HG03025 (cell line): Measurements from ENCODE around the gene TRPV4.

Experiments
- ATAC-seq: cut with Tn5 transposase; IDR thresholded peaks from one replicate; pipeline ENCODE4 v1.9.1; 2021; ENCODE audit warnings: mild to moderate bottlenecking, moderate library complexity; ENCODE audit not compliant: unreplicated experiment, low FRiP score

Gene TRPV4

DNA sequence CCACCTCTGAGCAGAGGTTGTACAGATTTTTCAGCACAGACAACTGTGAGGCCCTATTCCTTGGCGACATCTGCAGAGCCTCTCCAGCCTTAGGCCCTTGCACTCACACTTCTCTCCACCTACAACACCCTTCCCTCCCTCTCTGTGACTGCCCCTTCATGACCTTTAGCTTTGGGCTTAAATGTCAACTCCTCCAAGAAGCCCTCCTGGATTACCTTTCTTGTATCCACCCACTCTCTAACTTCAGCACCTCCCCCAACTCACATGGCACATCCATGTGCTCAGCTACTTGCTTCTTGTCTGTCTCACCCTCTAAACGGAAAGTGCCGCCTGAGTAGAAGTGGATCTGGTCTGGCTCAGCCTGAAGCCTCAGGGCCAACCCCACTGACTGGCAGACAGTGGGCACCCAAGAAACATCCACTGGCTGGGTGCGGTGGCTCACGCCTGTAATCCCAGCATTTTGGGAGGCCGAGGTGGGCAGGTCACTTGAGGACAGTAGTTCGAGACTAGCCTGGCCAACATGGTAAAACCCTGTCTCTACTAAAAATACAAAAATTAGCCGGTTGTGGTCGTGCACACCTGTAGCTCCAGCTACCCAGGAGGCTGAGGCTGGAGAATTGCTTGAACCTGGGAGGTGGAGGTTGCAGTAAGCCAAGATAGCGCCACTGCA lies 22.1 kb downstream of the TRPV4 start:
- ATAC-seq = no peak

DNA sequence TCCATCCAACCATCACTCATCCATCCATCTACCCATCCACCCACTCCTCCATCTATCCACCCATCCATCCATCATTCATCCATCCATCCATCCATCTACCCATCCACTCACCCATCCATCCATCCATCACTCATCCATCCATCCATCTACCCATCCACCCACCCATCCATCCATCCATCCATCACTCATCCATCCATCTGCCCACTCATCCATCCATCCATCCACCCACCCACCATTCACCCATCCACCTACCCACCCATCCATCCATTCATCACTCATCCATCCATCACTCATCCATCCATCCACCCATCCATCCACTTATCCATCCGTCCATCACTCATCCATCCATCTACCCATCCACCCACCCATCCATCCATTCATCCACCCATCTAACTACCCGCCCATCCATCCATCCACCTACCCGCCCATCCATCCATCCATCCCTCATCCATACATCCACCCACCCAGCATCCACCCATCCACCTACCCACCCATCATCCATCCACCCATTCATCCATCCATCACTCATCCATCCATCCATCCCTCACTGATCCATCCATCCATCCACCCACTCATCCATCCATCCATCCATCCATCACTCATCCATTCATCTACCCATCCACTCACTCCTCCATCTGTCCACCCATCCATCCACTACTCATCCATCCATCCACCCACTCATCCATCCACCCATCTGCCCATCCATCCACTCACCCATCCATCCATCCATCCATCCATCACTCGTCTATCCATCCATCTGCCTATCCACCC lies 24.1 kb downstream of the TRPV4 start:
- ATAC-seq = no peak

DNA sequence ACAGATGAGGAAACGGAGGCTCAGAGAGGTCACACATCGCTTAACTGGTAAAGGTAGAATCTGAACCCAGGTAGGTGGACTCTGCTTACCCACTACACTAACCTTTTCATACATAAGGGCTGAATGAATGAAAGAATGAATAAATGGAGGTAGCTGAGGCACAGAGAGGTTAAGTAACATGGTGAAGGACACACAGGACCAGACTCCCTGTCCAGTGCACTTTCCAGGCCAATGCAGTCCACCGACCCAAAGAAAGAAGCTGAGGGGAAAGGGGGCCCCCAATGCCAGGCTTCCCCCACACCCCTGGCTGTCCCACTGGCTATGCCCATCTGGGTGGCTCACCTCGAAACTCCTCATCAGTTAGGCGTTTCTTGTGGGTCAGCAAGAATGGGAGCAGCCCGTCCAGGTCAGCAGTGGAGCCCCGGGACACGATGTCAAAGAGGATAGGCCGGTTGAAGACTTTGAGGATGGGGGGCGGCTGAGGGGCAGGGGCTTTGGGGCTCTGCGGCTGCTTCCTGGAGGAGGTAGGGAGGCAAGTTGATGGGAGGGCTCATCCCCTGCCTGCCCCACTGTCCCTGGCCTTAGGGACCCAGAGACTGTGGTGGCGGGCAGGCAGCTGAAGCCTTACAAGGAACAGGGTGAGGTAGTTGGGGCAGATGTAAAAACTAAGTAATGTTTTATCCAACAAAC lies 25.1 kb downstream of the TRPV4 start:
- no peak for ATAC-seq

DNA sequence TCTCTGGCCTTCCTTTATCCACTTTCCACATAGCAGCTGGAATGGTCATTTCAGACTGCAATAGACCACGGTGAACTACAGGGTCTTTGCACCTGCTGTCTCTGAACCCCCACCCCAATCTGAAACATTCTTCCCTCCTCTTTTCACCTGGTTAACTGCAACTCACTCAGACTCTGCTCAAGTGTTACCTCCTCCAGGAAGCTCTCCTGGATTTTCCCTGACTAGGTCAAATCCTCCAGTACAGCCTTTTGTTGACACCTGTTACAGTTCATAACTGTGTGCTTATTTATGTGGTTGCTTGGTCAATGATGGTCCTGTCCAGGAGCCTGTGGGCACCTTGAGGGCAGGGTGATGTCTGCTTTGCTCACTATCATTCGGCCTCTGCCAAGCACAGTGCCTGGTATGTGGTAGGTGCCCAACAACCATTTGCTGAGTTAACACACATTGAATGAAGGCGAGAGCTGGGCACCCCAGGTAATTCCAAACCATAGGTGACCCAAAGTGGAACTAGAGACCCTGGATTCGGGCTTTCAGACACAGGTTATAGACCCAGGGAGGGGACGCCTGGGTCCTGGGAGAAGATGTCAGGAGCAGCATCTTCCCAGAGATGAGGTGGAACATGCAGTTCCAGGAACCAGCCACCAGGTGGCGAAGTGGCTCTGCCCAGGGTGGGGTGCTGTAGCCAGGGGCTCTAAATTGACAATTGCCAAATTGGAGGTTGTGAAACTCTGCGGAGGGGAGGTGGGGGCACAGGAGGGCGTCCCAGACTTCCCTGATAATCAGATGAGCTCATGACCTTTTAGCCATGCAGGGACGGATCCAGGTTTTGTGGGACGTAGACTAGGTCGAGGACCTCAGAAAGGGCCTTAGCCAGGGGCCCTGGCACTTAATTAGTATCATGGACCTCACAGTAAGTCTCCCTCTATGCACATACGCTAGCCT lies 28.1 kb downstream of the TRPV4 start:
- ATAC-seq = no peak

GRCh38 chr12:109803678-109804077 lies 29.5 kb downstream of the TRPV4 start:
- no peak for ATAC-seq

- ATAC-seq = no peak
These were observed 30.4 kb downstream of the TRPV4 start for GRCh38 chr12:109802828-109803227.

DNA sequence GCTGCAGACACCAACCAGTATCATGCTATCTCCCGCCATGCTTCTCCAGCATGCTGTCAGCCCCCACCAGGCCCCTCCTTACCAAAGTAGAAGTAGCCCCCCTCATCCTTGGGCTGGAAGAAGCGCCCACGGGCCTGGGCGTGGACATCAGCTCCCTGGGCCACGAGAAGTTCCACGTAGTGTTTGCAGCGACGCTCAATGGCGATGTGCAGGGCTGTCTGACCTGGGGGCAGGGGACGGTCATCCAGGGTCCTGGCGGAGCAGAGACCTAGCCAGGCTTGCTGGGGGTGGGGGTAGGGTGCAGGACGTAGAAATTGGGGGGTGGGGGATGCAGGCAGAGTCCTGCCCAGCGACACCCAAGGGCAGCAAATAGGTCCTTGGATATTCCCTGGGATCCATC lies 32.7 kb downstream of the TRPV4 start:
- no peak for ATAC-seq

- no peak for ATAC-seq
These were observed 34.5 kb downstream of the TRPV4 start for GRCh38 chr12:109798691-109799090.

DNA sequence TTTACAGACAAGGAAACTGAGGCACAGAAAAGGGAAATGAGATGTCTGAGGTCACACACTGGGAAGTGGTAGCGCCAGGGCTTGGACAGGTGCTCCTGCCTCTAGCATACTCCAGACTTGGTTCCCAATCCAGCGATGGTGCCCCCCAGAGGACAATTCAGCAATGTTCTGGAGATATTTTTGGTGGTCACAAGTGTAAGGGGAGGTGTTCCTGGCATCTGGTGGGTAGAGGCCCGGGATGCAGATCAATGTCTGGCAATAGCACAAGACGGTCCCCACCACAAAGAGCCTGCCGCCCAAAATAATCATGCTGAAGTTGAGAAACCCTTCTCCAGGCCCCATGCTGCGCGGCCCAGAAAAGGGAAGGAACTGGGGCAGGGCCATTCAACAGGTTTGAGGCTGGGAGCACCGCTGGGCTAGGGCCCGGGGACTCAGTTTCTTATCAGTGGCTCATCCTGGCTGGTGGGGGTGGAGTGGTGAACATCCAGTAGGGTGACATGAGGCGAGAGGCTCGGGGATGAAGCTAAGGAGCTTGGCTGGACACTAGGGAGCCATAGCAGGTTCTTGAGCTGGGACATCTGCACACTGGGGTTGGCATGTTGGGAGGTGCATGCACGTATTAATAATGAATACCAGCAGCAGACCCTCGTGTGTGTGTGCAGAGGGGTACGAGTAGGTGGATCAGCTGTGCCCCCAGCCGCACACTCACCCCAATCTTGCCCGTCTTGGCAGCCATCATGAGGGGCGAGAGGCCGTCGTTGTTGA lies 35.1 kb downstream of the TRPV4 start:
- ATAC-seq = no peak

GRCh38 chr12:109796057-109796456 lies 37.1 kb downstream of the TRPV4 start:
- ATAC-seq = no peak

DNA sequence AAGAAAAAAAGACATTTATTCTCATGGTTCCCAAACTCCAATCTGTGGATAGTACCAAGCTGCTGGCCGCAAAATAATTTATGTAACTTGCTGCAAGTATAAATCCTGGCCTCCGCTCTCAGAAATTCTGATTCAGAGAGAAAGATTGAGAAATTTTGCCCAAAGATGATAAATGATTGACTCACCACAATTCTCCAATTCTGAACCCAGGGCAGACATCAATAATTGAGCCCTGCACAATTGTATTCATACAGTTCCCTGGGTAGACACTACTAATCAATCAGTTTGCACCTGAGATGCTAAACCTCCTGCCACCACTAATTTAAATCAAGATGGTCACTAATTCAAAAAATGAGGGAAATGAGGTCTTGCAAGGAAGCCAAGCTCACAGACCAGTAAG lies 38.2 kb downstream of the TRPV4 start:
- no peak for ATAC-seq

- ATAC-seq = no peak
These were observed 39.2 kb downstream of the TRPV4 start for GRCh38 chr12:109793826-109794501.

DNA sequence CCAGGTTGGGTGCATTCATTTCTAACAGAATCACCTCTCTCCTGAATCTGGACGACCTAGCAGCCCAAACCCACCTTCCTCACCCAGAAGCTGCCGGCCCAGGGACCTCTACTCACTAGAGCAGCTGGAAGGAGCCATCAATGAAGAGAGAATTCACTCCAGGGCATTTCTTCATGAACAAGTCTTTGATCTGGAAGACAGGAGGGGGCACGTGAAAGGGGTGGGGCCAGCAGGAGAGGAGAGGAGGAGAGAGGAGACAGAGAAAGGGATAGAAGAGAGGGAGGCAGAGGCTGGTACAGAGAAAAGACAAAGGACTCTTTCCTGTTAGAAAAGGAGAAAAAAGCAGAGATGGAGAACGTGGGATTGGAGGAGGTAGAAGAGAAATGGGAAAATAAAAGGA lies 39.8 kb downstream of the TRPV4 start:
- no peak for ATAC-seq

- no peak for ATAC-seq
These were observed 40.2 kb downstream of the TRPV4 start for GRCh38 chr12:109792992-109793391.

DNA sequence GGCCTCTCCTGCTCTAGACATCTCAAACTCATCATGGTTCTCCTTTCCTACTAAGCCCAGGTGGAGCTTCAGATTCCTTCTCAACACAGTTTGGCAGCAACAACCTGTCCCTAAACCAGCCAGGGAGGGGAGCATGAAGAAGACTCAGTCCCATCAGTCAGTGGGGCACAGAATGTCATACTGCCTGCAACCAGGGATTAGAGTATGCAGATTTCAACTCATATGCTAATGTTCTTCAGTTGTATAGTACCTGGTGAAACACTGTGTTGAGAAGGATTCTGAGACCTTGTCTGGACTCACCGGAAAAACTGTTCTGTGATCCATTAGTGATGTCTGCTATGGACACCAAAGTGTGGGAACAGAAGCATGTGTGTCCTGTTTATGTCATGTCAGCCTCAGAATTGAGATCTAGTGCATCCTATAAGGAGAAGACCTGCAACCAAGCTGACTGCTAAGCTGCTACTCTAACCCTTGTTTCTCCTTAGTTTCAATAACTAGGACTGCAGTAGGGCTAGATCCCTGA lies 43.6 kb downstream of the TRPV4 start:
- ATAC-seq = no peak

- no peak for ATAC-seq
These were observed 46.4 kb downstream of the TRPV4 start for GRCh38 chr12:109786799-109787198.

GRCh38 chr12:109785854-109786253 lies 47.3 kb downstream of the TRPV4 start:
- ATAC-seq = no peak

GRCh38 chr12:109783965-109784244 lies 49.3 kb downstream of the TRPV4 start:
- ATAC-seq = no peak
